ENCODE measurements around the gene ANKK1. TPM values are rescaled to one million over a fixed set of nuclear protein-coding genes. Genes with fewer than 3 reads are reported as not detected.
A peak's percentile ranks its signal among the peaks of the same experiment; 100 is the strongest.

The ANKK1 gene
- total RNA-seq, 1 donor from 2014 or later = not detected

- Mint-ChIP-seq H3K4me3 (ENCODE audit: unreplicated experiment) (no peak overlapping the region), H3K4me1 (ENCODE audit: low read depth, unreplicated experiment) (no peaks in the 10 kb centered on the region), H3K36me3 (ENCODE audit: low read depth, unreplicated experiment) (peaks cover 8% of the 10 kb centered on the region), H3K27me3 (ENCODE audit: low read depth, unreplicated experiment) (no peaks in the 10 kb centered on the region), H3K27ac (ENCODE audit: unreplicated experiment) (no peak overlapping the region), H3K9me3 (ENCODE audit: unreplicated experiment) (no peaks in the 10 kb centered on the region)
- H3K4me3 ChIP-seq (ENCODE audit: insufficient read depth, low read depth, low read length) = no peak overlapping the region
- no peaks in the 10 kb centered on the region for H3K4me1 ChIP-seq (ENCODE audit: insufficient read depth, low read length)
- H3K4me2 ChIP-seq (ENCODE audit: low read length) = no peak overlapping the region
- no peak overlapping the region for H3K9ac ChIP-seq (ENCODE audit: low read length)
- no peak overlapping the region for H3K27ac ChIP-seq (ENCODE audit: low read depth, low read length)
- no peaks in the 10 kb centered on the region for H3K27me3 ChIP-seq (ENCODE audit: insufficient read depth, low read length)
- H4K20me1 ChIP-seq (ENCODE audit: insufficient read depth, low read length) = no peaks in the 10 kb centered on the region
- H3K79me2 ChIP-seq (ENCODE audit: insufficient read depth, low read length) = no peaks in the 10 kb centered on the region
- no peak for DNase-seq (ENCODE audit: low read depth)
- FAIRE-seq = no peak
- H2AFZ ChIP-seq (ENCODE audit: low read depth, low read length) = no peak overlapping the region
- no peak for TF ChIP-seq CTCF (IDR thresholded peaks at IDR 0.05; ENCODE audit: insufficient read depth, low read depth, low read length)
- no peak for TF ChIP-seq EZH2 (IDR thresholded peaks at IDR 0.05; ENCODE audit: insufficient read depth, low read length)
- no peaks in the 10 kb centered on the region for H3K9me3 ChIP-seq (ENCODE audit: insufficient read depth, low read depth, low read length)
- H3K36me3 ChIP-seq (ENCODE audit: insufficient read depth, low read length) = no peaks in the 10 kb centered on the region
These were observed 46.0 kb upstream of the ANKK1 start for GRCh38 chr11:113341388-113342165.

GRCh38 chr11:113345978-113346377 is 41.6 kb upstream of the ANKK1 start:
- H3K4me1 Mint-ChIP-seq (ENCODE audit: low read depth, unreplicated experiment) = no peaks in the 10 kb centered on the region
- Histone ChIP-seq H3K9ac (ENCODE audit: low read length) (no peak overlapping the region), H2AFZ (ENCODE audit: low read depth, low read length) (no peak overlapping the region), H3K4me1 (ENCODE audit: insufficient read depth, low read length) (no peaks in the 10 kb centered on the region), H3K27me3 (ENCODE audit: insufficient read depth, low read length) (no peaks in the 10 kb centered on the region), H3K9me3 (ENCODE audit: insufficient read depth, low read depth, low read length) (no peaks in the 10 kb centered on the region), H3K4me3 (ENCODE audit: insufficient read depth, low read depth, low read length) (no peak overlapping the region), H4K20me1 (ENCODE audit: insufficient read depth, low read length) (no peaks in the 10 kb centered on the region), H3K36me3 (ENCODE audit: insufficient read depth, low read length) (no peaks in the 10 kb centered on the region), H3K27ac (ENCODE audit: low read depth, low read length) (no peak overlapping the region), H3K4me2 (ENCODE audit: low read length) (no peak overlapping the region), H3K79me2 (ENCODE audit: insufficient read depth, low read length) (no peaks in the 10 kb centered on the region)
- DNase-seq (ENCODE audit: low read depth) (peak; percentile 3), FAIRE-seq (no peak)
- no peak overlapping the region for H3K4me3 Mint-ChIP-seq (ENCODE audit: unreplicated experiment)
- peaks cover 3% of the 10 kb centered on the region for H3K27me3 Mint-ChIP-seq (ENCODE audit: low read depth, unreplicated experiment)
- peaks cover 9% of the 10 kb centered on the region for H3K36me3 Mint-ChIP-seq (ENCODE audit: low read depth, unreplicated experiment)
- TF ChIP-seq EZH2 (IDR thresholded peaks at IDR 0.05; ENCODE audit: insufficient read depth, low read length) (no peak), CTCF (IDR thresholded peaks at IDR 0.05; ENCODE audit: insufficient read depth, low read depth, low read length) (no peak)
- no peak overlapping the region for H3K27ac Mint-ChIP-seq (ENCODE audit: unreplicated experiment)
- no peaks in the 10 kb centered on the region for H3K9me3 Mint-ChIP-seq (ENCODE audit: unreplicated experiment)

GRCh38 chr11:113349528-113349927 is 38.1 kb upstream of the ANKK1 start:
- Histone ChIP-seq H3K4me1 (ENCODE audit: insufficient read depth, low read length) (no peaks in the 10 kb centered on the region), H3K9me3 (ENCODE audit: insufficient read depth, low read depth, low read length) (no peaks in the 10 kb centered on the region), H3K36me3 (ENCODE audit: insufficient read depth, low read length) (no peaks in the 10 kb centered on the region), H2AFZ (ENCODE audit: low read depth, low read length) (no peak overlapping the region), H3K4me2 (ENCODE audit: low read length) (no peak overlapping the region), H3K9ac (ENCODE audit: low read length) (no peak overlapping the region), H4K20me1 (ENCODE audit: insufficient read depth, low read length) (no peaks in the 10 kb centered on the region), H3K27me3 (ENCODE audit: insufficient read depth, low read length) (no peaks in the 10 kb centered on the region), H3K4me3 (ENCODE audit: insufficient read depth, low read depth, low read length) (no peak overlapping the region), H3K79me2 (ENCODE audit: insufficient read depth, low read length) (no peaks in the 10 kb centered on the region), H3K27ac (ENCODE audit: low read depth, low read length) (no peak overlapping the region)
- H3K36me3 Mint-ChIP-seq (ENCODE audit: low read depth, unreplicated experiment) = peaks cover 6% of the 10 kb centered on the region
- DNase-seq (ENCODE audit: low read depth) = no peak
- no peak overlapping the region for H3K4me3 Mint-ChIP-seq (ENCODE audit: unreplicated experiment)
- H3K27me3 Mint-ChIP-seq (ENCODE audit: low read depth, unreplicated experiment) = peaks cover 3% of the 10 kb centered on the region
- H3K27ac Mint-ChIP-seq (ENCODE audit: unreplicated experiment) = no peak overlapping the region
- no peaks in the 10 kb centered on the region for H3K9me3 Mint-ChIP-seq (ENCODE audit: unreplicated experiment)
- H3K4me1 Mint-ChIP-seq (ENCODE audit: low read depth, unreplicated experiment) = no peaks in the 10 kb centered on the region
- TF ChIP-seq EZH2 (IDR thresholded peaks at IDR 0.05; ENCODE audit: insufficient read depth, low read length) (no peak), CTCF (IDR thresholded peaks at IDR 0.05; ENCODE audit: insufficient read depth, low read depth, low read length) (no peak)
- no peak for FAIRE-seq
